Prostate gland (tissue), 2 donors: ENCODE data around the gene GAP43. TPM values are rescaled to one million over a fixed set of nuclear protein-coding genes. Genes with fewer than 3 reads are reported as not detected.
"Not testable (repeated sequence)": the region's sequence is repeated elsewhere in the genome, so short reads cannot be mapped to it uniquely, and the experiment has no call there.

Source experiments
- DNase-seq: peaks from one replicate; pipeline ENCODE4 v3.0.0-alpha.2; 2019; ENCODE audit warnings: low spot score
- H3K27ac ChIP-seq, 2 donors: fragments of 200-600 bp; sonication (generic); 2 replicates each; pipeline ENCODE4 v1.5.1; 2017 to 2019
- H3K27me3 ChIP-seq: fragments of 200-600 bp; sonication (generic); replicated peaks from 2 replicates; pipeline ENCODE4 v1.5.1; 2019; ENCODE audit not compliant: insufficient read depth
- H3K36me3 ChIP-seq, 2 donors: fragments of 200-600 bp; sonication (generic); 1 replicate in 1 of 2; 2 replicates in 1 of 2; pipeline versions ENCODE4 v1.5.1 to v1.8.1; 2017 to 2019
- H3K4me1 ChIP-seq: fragments of 200-600 bp; sonication (generic); replicated peaks from 2 replicates; pipeline ENCODE4 v1.5.1; 2019
- H3K4me3 ChIP-seq, 2 donors: fragments of 200-600 bp; sonication (generic); 2 replicates each; pipeline ENCODE4 v1.5.1; 2017 to 2019
- H3K9me3 ChIP-seq: fragments of 200-600 bp; sonication (generic); 2 replicates; pipeline ENCODE4 v1.5.1; 2017
- POLR2A ChIP-seq: fragments of 450-650 bp; IDR thresholded peaks from one replicate; pipeline ENCODE4 v1.6.1; 2016; ENCODE audit warnings: antibody characterized with exemption, mild to moderate bottlenecking
- POLR2AphosphoS5 ChIP-seq: sonication (generic); formaldehyde crosslinking; IDR thresholded peaks from one replicate; pipeline ENCODE4 v1.6.1; 2017; ENCODE audit warnings: antibody characterized with exemption
- WGBS: methylation state at CpG from one replicate; pipeline ENCODE4 v1.1.5; 2018; 5-methylcytosine and 5-hydroxymethylcytosine counted together
- intact Hi-C: fragments of 100-400 bp; cut with DNase I; formaldehyde crosslinking; loops from one replicate; pipeline ENCODE4 v1.14.2; 2022
- total RNA-seq, 2 donors: library from RNA; depleted of rRNA; stranded (reverse); fragments of >200 nt; gene quantifications; one replicate each; pipeline ENCODE4 v1.1.0, GENCODE V29; 2016
- TF ChIP-seq, protein P1 (sequence below), 4 experiments: fragments of 200-600 bp in 2 of 4; fragments of 450-650 bp in 2 of 4; sonication (generic) in 2 of 4; IDR thresholded peaks; 1 replicate in 3 of 4; 2 replicates in 1 of 4; pipeline ENCODE4 v1.5.1; 2016 to 2019; ENCODE audit warnings: antibody characterized with exemption in 4 of 4, mild to moderate bottlenecking in 2 of 4, moderate library complexity in 2 of 4

GAP43 gene
- total RNA-seq, 2 donors from 2014 or later = 0.74 TPM; not detected in 1

DNA sequence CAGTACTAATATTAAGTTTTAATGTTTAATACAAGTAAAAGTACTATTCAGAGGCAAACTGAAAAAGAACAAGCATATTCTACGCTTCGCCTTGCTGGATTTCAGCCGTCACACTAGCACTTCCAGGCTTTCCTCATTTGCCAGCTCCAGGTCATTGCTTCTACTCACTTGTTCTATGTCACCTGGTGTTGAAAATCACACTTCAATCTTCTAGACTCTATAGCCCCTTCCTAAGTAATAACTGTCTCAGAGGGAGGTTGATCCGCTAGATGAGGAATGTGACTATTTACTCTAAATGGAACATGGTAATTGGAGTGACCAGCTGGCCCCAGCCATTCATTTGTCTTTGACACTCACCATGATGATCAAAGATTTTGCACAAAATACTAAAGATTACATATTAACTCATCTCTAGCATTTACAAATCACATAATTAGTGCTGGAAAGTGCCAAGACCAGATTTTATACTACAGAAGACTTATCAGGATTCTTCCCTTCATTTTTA is 92.0 kb downstream of the GAP43 start:
- TF ChIP-seq, protein P1, sequence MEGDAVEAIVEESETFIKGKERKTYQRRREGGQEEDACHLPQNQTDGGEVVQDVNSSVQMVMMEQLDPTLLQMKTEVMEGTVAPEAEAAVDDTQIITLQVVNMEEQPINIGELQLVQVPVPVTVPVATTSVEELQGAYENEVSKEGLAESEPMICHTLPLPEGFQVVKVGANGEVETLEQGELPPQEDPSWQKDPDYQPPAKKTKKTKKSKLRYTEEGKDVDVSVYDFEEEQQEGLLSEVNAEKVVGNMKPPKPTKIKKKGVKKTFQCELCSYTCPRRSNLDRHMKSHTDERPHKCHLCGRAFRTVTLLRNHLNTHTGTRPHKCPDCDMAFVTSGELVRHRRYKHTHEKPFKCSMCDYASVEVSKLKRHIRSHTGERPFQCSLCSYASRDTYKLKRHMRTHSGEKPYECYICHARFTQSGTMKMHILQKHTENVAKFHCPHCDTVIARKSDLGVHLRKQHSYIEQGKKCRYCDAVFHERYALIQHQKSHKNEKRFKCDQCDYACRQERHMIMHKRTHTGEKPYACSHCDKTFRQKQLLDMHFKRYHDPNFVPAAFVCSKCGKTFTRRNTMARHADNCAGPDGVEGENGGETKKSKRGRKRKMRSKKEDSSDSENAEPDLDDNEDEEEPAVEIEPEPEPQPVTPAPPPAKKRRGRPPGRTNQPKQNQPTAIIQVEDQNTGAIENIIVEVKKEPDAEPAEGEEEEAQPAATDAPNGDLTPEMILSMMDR (IDR thresholded peaks at IDR 0.05) = no peak
- TF ChIP-seq POLR2AphosphoS5 (no peak), POLR2A (no peak)
- 84% methylated on average over 4 of the region's 4 CpGs for WGBS
- intact Hi-C loops = no loop called here

DNA sequence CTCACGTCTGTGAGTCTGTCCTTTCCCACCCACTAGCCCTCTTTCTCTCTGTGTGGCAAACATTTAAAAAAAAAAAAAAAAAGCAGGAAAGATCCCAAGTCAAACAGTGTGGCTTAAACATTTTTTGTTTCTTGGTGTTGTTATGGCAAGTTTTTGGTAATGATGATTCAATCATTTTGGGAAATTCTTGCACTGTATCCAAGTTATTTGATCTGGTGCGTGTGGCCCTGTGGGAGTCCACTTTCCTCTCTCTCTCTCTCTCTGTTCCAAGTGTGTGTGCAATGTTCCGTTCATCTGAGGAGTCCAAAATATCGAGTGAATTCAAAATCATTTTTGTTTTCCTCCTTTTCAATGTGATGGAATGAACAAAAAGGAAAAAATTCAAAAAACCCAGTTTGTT is 97.7 kb downstream of the GAP43 start:
- no peak for DNase-seq
- no peaks in the 10 kb centered on the region for H3K27me3 ChIP-seq
- intact Hi-C loops = no loop called here
- no peak overlapping the region for H3K4me3 ChIP-seq
- no peaks in the 10 kb centered on the region for H3K4me1 ChIP-seq
- WGBS = 64% methylated on average over 4 of the region's 4 CpGs
- H3K36me3 ChIP-seq = no peaks in the 10 kb centered on the region
- H3K27ac ChIP-seq = no peak overlapping the region
- TF ChIP-seq POLR2AphosphoS5 (no peak), POLR2A (no peak)
- H3K9me3 ChIP-seq = no peaks in the 10 kb centered on the region

More for the DNA sequence above, 92.0 kb downstream of the GAP43 start:
- H3K4me1 ChIP-seq = no peaks in the 10 kb centered on the region
- no peak overlapping the region for H3K27ac ChIP-seq
- H3K9me3 ChIP-seq = no peaks in the 10 kb centered on the region
- no peak for DNase-seq
- no peak overlapping the region for H3K4me3 ChIP-seq
- H3K27me3 ChIP-seq = no peaks in the 10 kb centered on the region
- H3K36me3 ChIP-seq = no peaks in the 10 kb centered on the region

DNA sequence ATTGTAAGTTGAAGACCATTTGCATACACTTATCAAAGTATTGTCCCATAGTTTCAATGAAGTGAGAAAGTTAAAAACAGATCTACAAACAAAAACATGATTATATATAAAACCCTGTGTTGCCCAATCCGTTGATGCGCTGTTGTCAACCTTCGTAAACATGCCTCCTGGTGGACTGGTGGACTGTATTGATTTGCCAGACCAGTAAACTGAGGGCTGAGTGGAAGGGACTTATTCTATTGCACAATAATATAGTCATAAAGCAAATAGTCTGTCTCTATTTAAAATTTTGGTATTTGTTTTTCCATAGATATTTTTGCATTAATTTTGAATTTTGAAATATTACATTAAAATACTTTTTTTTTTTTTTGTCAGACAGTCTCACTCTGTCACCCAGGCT is 102.5 kb downstream of the GAP43 start:
- H3K27me3 ChIP-seq = no peaks in the 10 kb centered on the region
- TF ChIP-seq POLR2A (no peak), POLR2AphosphoS5 (no peak)
- TF ChIP-seq, protein P1 (IDR thresholded peaks at IDR 0.05) = no peak
- H3K4me3 ChIP-seq = no peak overlapping the region
- no peaks in the 10 kb centered on the region for H3K9me3 ChIP-seq
- H3K36me3 ChIP-seq = no peaks in the 10 kb centered on the region
- no peak overlapping the region for H3K27ac ChIP-seq
- DNase-seq = no peak
- WGBS = 94% methylated on average over 3 of the region's 3 CpGs
- intact Hi-C loops = no loop called here
- H3K4me1 ChIP-seq = no peaks in the 10 kb centered on the region

DNA sequence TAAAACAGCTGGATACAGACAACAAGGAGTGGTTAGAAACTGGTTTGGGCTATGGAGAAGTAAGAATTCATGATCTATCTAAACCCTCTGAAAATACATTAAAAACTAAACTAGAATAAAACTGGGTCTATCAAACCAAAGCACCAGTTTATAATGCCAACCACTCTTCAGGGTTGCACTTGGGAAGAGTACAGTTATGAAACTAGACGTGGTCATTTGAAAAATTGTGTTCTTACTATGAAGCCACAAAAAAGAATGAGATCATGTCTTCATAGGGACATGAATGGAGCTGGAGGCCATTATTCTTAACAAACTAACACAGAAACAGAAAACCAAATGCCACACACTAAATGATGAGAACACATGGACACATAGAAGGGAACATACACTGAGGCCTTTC is 103.8 kb downstream of the GAP43 start:
- intact Hi-C loops = no loop called here
- WGBS = 82% methylated on average over 1 of the region's 1 CpG
- Histone ChIP-seq H3K27me3 (no peaks in the 10 kb centered on the region), H3K27ac (no peak overlapping the region), H3K36me3 (no peaks in the 10 kb centered on the region), H3K4me3 (no peak overlapping the region), H3K9me3 (no peaks in the 10 kb centered on the region), H3K4me1 (no peaks in the 10 kb centered on the region)
- DNase-seq = no peak
- TF ChIP-seq, protein P1 (IDR thresholded peaks at IDR 0.05) = no peak
- TF ChIP-seq POLR2AphosphoS5 = no peak
- TF ChIP-seq POLR2A = no peak

DNA sequence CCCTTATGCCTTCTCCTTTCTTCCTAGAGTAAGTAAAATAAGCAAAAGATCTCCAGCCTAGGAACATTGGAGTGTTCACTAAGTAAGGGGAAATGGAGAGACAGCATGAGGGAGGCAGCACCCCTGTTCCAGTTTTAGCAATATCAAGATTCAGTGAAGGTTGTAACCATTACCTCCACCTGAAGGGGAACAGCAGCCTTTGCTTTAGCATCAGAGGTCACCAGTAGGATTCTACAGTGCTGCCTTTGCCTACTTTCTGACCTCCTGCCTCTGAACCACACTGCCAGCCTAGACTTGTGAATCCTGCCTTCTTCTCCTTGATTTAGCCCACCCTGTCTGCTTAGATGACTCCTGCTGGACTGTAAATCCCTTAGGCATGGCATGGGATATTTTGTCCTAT is 104.7 kb downstream of the GAP43 start:
- H3K27me3 ChIP-seq = no peaks in the 10 kb centered on the region
- H3K36me3 ChIP-seq = no peaks in the 10 kb centered on the region
- no peak for DNase-seq
- H3K4me1 ChIP-seq = no peaks in the 10 kb centered on the region
- intact Hi-C loops = no loop called here
- no peak overlapping the region for H3K27ac ChIP-seq
- no peak overlapping the region for H3K4me3 ChIP-seq
- no peak for TF ChIP-seq POLR2AphosphoS5
- TF ChIP-seq, protein P1 (IDR thresholded peaks at IDR 0.05) = no peak
- no peak for TF ChIP-seq POLR2A
- no peaks in the 10 kb centered on the region for H3K9me3 ChIP-seq

DNA sequence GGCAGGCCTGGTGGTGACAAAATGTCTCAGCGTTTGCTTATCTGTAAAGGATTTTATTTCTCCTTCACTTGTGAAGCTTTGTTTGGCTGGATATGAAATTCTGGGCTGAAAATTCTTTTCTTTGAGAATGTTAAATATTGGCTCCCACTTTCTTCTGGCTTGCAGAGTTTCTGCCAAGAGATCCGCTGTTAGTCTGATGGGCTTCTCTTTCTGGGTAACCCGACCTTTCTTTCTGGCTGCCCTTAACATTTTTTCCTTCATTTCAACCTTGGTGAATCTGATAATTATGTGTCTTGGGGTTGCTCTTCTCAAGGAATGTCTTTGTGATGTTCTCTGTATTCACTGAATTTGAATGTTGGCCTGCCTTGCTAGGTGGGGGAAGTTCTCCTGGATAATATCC is 113.0 kb downstream of the GAP43 start:
- intact Hi-C loops, H3K4me3 ChIP-seq, H3K9me3 ChIP-seq, H3K36me3 ChIP-seq, DNase-seq, H3K4me1 ChIP-seq, H3K27ac ChIP-seq, H3K27me3 ChIP-seq: not testable (repeated sequence)
- 84% methylated on average over 3 of the region's 3 CpGs for WGBS
